ENCODE results near the gene NHLH1.
A peak's percentile ranks its signal among the peaks of the same experiment; 100 is the strongest.

The NHLH1 gene

GRCh38 chr1:160394673-160395072 is 27.8 kb downstream of the NHLH1 start:
- TF ChIP-seq CTCF (conservative IDR thresholded peaks at IDR 0.05), result no peak
- H3K27ac ChIP-seq, result no peak overlapping the region

- no peak for TF ChIP-seq CTCF (conservative IDR thresholded peaks at IDR 0.05)
- H3K27ac ChIP-seq, result no peak overlapping the region
Observed at GRCh38 chr1:160397651-160398050, 30.8 kb downstream of the NHLH1 start.

- no peak for TF ChIP-seq CTCF (conservative IDR thresholded peaks at IDR 0.05)
Observed at GRCh38 chr1:160398823-160399222, 32.0 kb downstream of the NHLH1 start.

GRCh38 chr1:160399544-160400222 is 32.8 kb downstream of the NHLH1 start:
- no peak overlapping the region; the same call in 1 of the 2 replicates for H3K27ac ChIP-seq
- TF ChIP-seq CTCF (conservative IDR thresholded peaks at IDR 0.05), result no peak

More at GRCh38 chr1:160398823-160399222, 32.0 kb downstream of the NHLH1 start:
- H3K27ac ChIP-seq, result no peak overlapping the region

- peak within 1 kb of the TSS; percentile 22; the same call in 1 of the 2 replicates for H3K27ac ChIP-seq
- TF ChIP-seq CTCF (conservative IDR thresholded peaks at IDR 0.05), result no peak
Observed at GRCh38 chr1:160400223-160400645, 33.4 kb downstream of the NHLH1 start, which contains the start of gene VANGL2. TSS of gene VANGL2 (plus strand) at chr1:160400564. CDS start at chr1:160415838, 15,274 bp downstream.

GRCh38 chr1:160400646-160401486 is 34.0 kb downstream of the NHLH1 start:
- TF ChIP-seq CTCF (conservative IDR thresholded peaks at IDR 0.05), result no peak
- H3K27ac ChIP-seq, result peak overlapping the region; percentile 22; the same call in 1 of the 2 replicates

- no peak overlapping the region for H3K27ac ChIP-seq
Observed at GRCh38 chr1:160401487-160401805, 34.6 kb downstream of the NHLH1 start.

More at GRCh38 chr1:160401487-160401805, 34.6 kb downstream of the NHLH1 start:
- TF ChIP-seq CTCF (conservative IDR thresholded peaks at IDR 0.05), result no peak
